PC-9 (cell line): ENCODE measurements around the gene CBX4.

Source experiments
- EZH2 ChIP-seq: fragments of 200-600 bp; sonication (generic); IDR thresholded peaks from 2 replicates; pipeline ENCODE4 v1.8.0; 2017; ENCODE audit warnings: antibody characterized with exemption, low read depth
- TF ChIP-seq, protein P1 (sequence below): fragments of 200-600 bp; sonication (generic); conservative IDR thresholded peaks from 2 replicates; pipeline ENCODE4 v1.6.1; 2017; ENCODE audit warnings: mixed run types, antibody characterized with exemption, mild to moderate bottlenecking, moderate library complexity

GRCh38 chr17:79866791-79867518 is 27.7 kb upstream of the CBX4 start:
- TF ChIP-seq, protein P1, sequence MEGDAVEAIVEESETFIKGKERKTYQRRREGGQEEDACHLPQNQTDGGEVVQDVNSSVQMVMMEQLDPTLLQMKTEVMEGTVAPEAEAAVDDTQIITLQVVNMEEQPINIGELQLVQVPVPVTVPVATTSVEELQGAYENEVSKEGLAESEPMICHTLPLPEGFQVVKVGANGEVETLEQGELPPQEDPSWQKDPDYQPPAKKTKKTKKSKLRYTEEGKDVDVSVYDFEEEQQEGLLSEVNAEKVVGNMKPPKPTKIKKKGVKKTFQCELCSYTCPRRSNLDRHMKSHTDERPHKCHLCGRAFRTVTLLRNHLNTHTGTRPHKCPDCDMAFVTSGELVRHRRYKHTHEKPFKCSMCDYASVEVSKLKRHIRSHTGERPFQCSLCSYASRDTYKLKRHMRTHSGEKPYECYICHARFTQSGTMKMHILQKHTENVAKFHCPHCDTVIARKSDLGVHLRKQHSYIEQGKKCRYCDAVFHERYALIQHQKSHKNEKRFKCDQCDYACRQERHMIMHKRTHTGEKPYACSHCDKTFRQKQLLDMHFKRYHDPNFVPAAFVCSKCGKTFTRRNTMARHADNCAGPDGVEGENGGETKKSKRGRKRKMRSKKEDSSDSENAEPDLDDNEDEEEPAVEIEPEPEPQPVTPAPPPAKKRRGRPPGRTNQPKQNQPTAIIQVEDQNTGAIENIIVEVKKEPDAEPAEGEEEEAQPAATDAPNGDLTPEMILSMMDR, result no peak
- TF ChIP-seq EZH2, result no peak
